ENCODE measurements around the gene ELAC2.

DNA sequence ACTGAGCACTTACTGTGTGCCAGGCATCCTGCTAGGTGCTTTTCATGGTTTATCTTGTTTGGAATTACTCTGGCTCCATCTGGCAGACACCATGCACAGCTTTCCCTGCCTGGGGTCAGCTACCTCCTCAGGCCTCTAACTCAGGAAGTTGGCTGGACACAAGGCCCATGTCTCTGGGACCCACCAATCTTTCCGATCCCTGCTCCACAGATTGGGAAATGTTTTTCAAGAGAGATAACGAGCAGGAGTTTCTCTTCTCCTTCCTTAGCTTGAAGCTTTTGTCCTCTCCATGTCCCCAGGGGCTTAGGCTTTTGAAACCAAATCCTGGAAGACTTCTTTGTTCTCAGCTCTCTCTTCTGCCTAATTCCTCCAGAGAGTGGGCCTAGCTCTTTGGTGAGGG, 11.5 kb upstream of the ELAC2 start:
- no peak for TF ChIP-seq CTCF (conservative IDR thresholded peaks at IDR 0.05)
- no peak for TF ChIP-seq EZH2 (IDR thresholded peaks at IDR 0.05; ENCODE audit: low read depth)

Measured in PC-9 (cell line).